ENCODE results near the gene COG7.

- no peak for TF ChIP-seq POLR2A (IDR thresholded peaks at IDR 0.05)
- TF ChIP-seq, protein P1, sequence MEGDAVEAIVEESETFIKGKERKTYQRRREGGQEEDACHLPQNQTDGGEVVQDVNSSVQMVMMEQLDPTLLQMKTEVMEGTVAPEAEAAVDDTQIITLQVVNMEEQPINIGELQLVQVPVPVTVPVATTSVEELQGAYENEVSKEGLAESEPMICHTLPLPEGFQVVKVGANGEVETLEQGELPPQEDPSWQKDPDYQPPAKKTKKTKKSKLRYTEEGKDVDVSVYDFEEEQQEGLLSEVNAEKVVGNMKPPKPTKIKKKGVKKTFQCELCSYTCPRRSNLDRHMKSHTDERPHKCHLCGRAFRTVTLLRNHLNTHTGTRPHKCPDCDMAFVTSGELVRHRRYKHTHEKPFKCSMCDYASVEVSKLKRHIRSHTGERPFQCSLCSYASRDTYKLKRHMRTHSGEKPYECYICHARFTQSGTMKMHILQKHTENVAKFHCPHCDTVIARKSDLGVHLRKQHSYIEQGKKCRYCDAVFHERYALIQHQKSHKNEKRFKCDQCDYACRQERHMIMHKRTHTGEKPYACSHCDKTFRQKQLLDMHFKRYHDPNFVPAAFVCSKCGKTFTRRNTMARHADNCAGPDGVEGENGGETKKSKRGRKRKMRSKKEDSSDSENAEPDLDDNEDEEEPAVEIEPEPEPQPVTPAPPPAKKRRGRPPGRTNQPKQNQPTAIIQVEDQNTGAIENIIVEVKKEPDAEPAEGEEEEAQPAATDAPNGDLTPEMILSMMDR (IDR thresholded peaks at IDR 0.05) = no peak
- no peak for TF ChIP-seq POLR2AphosphoS5 (IDR thresholded peaks at IDR 0.05)
- no peak for TF ChIP-seq EP300 (IDR thresholded peaks at IDR 0.05)
These were observed 96.0 kb downstream of the COG7 start for GRCh38 chr16:23356941-23357340.
